HL-60 (cell line): ENCODE measurements around the gene PTGES3L.
"Not testable (repeated sequence)": the region's sequence is repeated elsewhere in the genome, so short reads cannot be mapped to it uniquely, and the experiment has no call there.

ENCODE experiments used
- DNase-seq, 2 experiments: peaks; one replicate each; pipeline ENCODE4 v3.0.0-alpha.2; 2010 to 2020; ENCODE audit warnings: low read depth in 1 of 2, low spot score in 1 of 2
- H3K27ac ChIP-seq: fragments of 250-450 bp; sonication (Bioruptor Pico); replicated peaks from 2 replicates; pipeline ENCODE4 v1.5.1; 2020; ENCODE audit warnings: mild to moderate bottlenecking, moderate library complexity
- H3K27me3 ChIP-seq: fragments of 250-450 bp; sonication (Bioruptor Pico); 2 replicates; pipeline ENCODE4 v1.5.1; 2021; ENCODE audit warnings: mild to moderate bottlenecking, moderate library complexity; ENCODE audit not compliant: insufficient read depth, poor library complexity, severe bottlenecking
- H3K4me3 ChIP-seq: replicated peaks from 2 replicates; pipeline ENCODE4 v1.5.1; 2011; ENCODE audit warnings: mild to moderate bottlenecking, control low read depth, low read length; ENCODE audit not compliant: insufficient read depth
- GABPA ChIP-seq: IDR thresholded peaks from 2 replicates; pipeline ENCODE4 v1.6.1; 2012; ENCODE audit warnings: low read depth
- POLR2AphosphoS5 ChIP-seq: IDR thresholded peaks from 2 replicates; pipeline ENCODE4 v1.6.1; 2012; ENCODE audit warnings: low read depth
- SPI1 ChIP-seq: IDR thresholded peaks from 2 replicates; pipeline ENCODE4 v1.6.1; 2012; ENCODE audit warnings: low read depth, mild to moderate bottlenecking, borderline replicate concordance
- TF ChIP-seq, protein P1 (sequence below): IDR thresholded peaks from 2 replicates; pipeline ENCODE4 v1.6.1; 2012; ENCODE audit warnings: low read depth; ENCODE audit not compliant: insufficient replicate concordance
- TF ChIP-seq, protein P2 (sequence below): IDR thresholded peaks from one replicate; pipeline ENCODE4 v1.5.1; 2011; ENCODE audit warnings: low read length, control low read depth, inconsistent platforms; ENCODE audit not compliant: insufficient read depth

The PTGES3L gene

DNA sequence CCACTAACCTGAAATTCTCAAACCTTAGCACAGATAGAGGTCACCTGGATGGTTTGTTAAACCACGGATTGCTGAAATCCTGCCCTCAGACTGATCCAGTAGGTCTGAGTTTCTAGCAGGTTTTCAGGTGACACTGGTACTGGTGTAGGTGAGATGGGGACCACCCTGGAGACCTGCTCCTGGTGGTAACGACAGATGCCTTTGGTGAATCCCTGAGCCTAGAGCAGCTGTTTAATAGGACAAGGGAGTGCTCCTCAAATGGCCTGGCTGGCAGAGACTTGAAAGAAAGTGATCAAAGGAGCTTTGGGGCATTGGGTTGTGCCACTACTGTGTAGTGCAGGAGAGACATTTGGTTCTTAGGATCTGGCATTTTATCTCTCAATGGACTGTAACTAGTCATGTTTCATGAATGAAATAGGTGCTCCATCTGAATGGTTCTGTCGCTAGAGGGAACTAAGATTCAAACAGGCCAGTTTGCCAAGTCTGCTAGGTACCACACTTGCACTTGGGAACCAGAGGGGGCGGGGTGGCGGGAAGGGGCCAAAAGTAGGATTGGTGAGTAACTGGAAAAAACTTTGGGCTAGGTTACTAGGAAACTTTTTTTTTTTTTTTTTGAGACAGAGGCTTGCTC, 23.8 kb upstream of the PTGES3L start:
- TF ChIP-seq, protein P1, sequence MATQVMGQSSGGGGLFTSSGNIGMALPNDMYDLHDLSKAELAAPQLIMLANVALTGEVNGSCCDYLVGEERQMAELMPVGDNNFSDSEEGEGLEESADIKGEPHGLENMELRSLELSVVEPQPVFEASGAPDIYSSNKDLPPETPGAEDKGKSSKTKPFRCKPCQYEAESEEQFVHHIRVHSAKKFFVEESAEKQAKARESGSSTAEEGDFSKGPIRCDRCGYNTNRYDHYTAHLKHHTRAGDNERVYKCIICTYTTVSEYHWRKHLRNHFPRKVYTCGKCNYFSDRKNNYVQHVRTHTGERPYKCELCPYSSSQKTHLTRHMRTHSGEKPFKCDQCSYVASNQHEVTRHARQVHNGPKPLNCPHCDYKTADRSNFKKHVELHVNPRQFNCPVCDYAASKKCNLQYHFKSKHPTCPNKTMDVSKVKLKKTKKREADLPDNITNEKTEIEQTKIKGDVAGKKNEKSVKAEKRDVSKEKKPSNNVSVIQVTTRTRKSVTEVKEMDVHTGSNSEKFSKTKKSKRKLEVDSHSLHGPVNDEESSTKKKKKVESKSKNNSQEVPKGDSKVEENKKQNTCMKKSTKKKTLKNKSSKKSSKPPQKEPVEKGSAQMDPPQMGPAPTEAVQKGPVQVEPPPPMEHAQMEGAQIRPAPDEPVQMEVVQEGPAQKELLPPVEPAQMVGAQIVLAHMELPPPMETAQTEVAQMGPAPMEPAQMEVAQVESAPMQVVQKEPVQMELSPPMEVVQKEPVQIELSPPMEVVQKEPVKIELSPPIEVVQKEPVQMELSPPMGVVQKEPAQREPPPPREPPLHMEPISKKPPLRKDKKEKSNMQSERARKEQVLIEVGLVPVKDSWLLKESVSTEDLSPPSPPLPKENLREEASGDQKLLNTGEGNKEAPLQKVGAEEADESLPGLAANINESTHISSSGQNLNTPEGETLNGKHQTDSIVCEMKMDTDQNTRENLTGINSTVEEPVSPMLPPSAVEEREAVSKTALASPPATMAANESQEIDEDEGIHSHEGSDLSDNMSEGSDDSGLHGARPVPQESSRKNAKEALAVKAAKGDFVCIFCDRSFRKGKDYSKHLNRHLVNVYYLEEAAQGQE: no peak
- TF ChIP-seq POLR2AphosphoS5: peak; percentile 51; the same call in 1 of the 2 replicates
- H3K27me3 ChIP-seq: no peaks in the 10 kb centered on the region
- H3K4me3 ChIP-seq: no peak overlapping the region
- DNase-seq: no peak
- H3K27ac ChIP-seq: peak overlapping the region; percentile 2

DNA sequence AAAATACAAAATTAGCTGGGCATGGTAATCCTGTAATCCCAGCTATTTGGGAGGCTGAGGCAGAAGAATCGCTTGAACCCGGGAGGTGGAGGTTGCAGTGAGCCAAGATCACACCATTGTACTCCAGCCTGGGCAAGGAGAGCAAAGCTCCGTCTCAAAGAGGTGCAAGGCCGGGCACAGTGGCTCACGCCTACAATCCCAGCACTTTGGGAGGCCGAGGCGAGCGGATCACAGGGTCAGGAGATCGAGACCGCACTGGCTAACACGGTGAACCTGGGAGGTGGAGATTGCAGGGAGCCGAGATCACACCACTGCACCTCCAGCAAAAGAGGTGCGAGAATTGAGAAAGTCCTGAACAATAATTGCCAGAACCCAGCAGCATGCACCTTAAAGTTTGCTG, 21.0 kb upstream of the PTGES3L start:
- peak overlapping the region; percentile 94 for H3K27ac ChIP-seq
- not testable (repeated sequence) for DNase-seq, H3K27me3 ChIP-seq
- TF ChIP-seq POLR2AphosphoS5: peak; percentile 59
- H3K4me3 ChIP-seq: peak overlapping the region; percentile 8; the same call in 1 of the 2 replicates

DNA sequence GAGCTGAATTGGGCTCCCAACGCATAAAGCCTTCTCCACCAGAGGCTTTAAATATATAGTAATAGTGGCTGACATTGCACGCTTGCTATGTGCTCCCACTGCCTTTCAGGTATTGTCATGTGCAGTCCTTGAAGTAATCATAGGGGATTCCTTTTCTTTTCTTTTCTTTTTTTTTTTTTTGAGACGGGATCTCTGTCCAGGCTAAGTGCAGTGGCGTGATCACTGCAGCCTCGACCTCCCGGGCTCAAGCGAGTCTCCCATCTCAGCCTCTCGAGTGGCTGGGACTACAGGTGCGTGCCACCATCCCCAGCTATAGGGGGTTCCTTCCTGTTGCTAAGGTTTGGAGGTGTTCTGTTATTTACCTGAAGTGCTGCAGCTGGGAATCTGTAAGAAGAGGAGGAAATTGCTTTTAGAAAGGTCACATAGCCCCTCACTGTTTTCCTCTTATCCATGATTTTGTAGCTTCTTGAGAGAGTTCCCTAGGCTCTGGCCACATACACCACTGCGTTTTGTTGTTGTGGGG, 19.2 kb upstream of the PTGES3L start:
- Histone ChIP-seq H3K4me3 (peak overlapping the region; percentile 92), H3K27me3 (no peaks in the 10 kb centered on the region), H3K27ac (peak overlapping the region; percentile 94)
- TF ChIP-seq POLR2AphosphoS5 (no peak), GABPA (no peak), SPI1 (no peak)
- TF ChIP-seq, protein P1: no peak
- TF ChIP-seq, protein P2, sequence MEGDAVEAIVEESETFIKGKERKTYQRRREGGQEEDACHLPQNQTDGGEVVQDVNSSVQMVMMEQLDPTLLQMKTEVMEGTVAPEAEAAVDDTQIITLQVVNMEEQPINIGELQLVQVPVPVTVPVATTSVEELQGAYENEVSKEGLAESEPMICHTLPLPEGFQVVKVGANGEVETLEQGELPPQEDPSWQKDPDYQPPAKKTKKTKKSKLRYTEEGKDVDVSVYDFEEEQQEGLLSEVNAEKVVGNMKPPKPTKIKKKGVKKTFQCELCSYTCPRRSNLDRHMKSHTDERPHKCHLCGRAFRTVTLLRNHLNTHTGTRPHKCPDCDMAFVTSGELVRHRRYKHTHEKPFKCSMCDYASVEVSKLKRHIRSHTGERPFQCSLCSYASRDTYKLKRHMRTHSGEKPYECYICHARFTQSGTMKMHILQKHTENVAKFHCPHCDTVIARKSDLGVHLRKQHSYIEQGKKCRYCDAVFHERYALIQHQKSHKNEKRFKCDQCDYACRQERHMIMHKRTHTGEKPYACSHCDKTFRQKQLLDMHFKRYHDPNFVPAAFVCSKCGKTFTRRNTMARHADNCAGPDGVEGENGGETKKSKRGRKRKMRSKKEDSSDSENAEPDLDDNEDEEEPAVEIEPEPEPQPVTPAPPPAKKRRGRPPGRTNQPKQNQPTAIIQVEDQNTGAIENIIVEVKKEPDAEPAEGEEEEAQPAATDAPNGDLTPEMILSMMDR: no peak
- no peak for DNase-seq

DNA sequence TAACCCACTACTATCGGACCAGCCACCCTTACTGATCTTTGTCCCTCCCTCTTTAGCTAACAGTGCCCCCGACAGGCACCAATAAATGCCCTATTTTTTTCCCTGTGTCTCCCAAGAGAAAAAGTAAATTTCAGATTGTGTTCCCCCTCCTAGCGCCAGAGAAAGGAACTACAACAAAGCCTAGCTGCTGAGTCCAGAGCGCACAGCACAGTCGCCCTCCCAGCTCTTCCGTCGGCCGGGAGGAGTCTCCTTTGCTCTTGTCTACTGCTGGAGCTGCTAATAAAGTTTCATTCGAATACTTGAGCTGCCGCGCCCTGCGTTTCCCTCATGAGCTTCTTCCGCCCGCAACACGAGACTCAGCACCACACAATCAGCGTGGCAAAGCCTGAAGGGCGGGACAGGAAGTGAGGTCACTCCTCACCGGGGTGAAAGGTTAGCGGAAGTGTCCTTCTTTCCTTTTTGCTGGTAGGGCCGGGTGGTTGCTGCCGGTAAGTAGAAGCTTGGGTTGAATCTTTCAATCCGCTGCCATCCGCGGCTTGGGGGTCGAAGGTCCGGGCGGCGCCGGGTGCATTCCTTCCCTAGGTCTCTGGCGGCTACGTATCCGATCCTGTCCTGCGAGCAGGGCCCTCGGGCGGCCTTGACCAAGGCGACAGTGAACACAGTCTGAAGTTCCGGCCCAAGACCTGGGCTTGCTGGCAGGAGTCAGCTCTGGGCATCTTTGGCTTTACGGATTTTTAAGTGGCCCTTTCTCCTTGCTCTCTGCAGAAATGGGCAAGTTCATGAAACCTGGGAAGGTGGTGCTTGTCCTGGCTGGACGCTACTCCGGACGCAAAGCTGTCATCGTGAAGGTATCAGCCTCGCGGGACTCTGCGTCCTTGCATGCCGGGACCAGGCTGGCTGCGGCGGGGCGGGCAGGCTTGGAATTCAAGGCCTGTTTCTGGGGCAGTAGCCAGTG, 18.4 kb upstream of the PTGES3L start, which contains the start of gene RPL27:
TSS of gene RPL27 (plus strand) at position 436 of the 955 bp plus-strand sequence. CDS start at position 768, 332 bp downstream.
- no peaks in the 10 kb centered on the region for H3K27me3 ChIP-seq
- peak within 1 kb of the TSS; percentile 94 for H3K27ac ChIP-seq
- H3K4me3 ChIP-seq: peak within 1 kb of the TSS; percentile 92
- peak; percentile 99 to 100 for DNase-seq
- TF ChIP-seq, protein P1: peak; percentile 81
- peak; percentile 93 for TF ChIP-seq GABPA
- TF ChIP-seq, protein P2: peak; percentile 68
- peak; percentile 95 for TF ChIP-seq POLR2AphosphoS5
- peak; percentile 58; the same call in 1 of the 2 replicates for TF ChIP-seq SPI1
